Loucy (cell line): ENCODE data around the gene SUN2.

Source experiments
- H2AFZ ChIP-seq: fragments of 200-600 bp; sonication (generic); 2 replicates; pipeline ENCODE4 v1.6.0; 2016; ENCODE audit warnings: antibody characterized with exemption, mild to moderate bottlenecking, low read length, moderate library complexity
- H3F3A ChIP-seq: fragments of 200-600 bp; 2 replicates; pipeline ENCODE4 v1.6.0; 2016; ENCODE audit warnings: antibody characterized with exemption, low read depth, mild to moderate bottlenecking
- H3K27me3 ChIP-seq: fragments of 200-600 bp; sonication (generic); 2 replicates; pipeline ENCODE4 v1.6.1; 2014; ENCODE audit warnings: low read length, mild to moderate bottlenecking; ENCODE audit not compliant: insufficient read depth, poor library complexity, severe bottlenecking
- H3K36me3 ChIP-seq: fragments of 200-600 bp; sonication (generic); 2 replicates; pipeline ENCODE4 v1.6.1; 2016; ENCODE audit warnings: low read length; ENCODE audit not compliant: insufficient read depth
- H3K4me1 ChIP-seq: fragments of 200-600 bp; sonication (generic); 2 replicates; pipeline ENCODE4 v1.5.1; 2014; ENCODE audit warnings: low read length, mild to moderate bottlenecking; ENCODE audit not compliant: insufficient read depth, poor library complexity, severe bottlenecking
- H3K4me2 ChIP-seq: fragments of 200-600 bp; sonication (generic); 2 replicates; pipeline ENCODE4 v1.6.0; 2014; ENCODE audit warnings: antibody characterized with exemption, low read length, low read depth, mild to moderate bottlenecking; ENCODE audit not compliant: poor library complexity, severe bottlenecking
- H3K4me3 ChIP-seq: fragments of 200-600 bp; sonication (generic); 2 replicates; pipeline ENCODE4 v1.5.1; 2014; ENCODE audit warnings: low read length, mild to moderate bottlenecking, mixed read lengths; ENCODE audit not compliant: poor library complexity, severe bottlenecking
- H3K79me2 ChIP-seq: fragments of 200-600 bp; sonication (generic); 2 replicates; pipeline ENCODE4 v1.6.1; 2014; ENCODE audit warnings: low read length; ENCODE audit not compliant: insufficient read depth
- H3K9ac ChIP-seq: fragments of 200-600 bp; sonication (generic); 2 replicates; pipeline ENCODE4 v1.6.0; 2014; ENCODE audit warnings: mild to moderate bottlenecking, low read depth, low read length, moderate library complexity; ENCODE audit not compliant: poor library complexity, severe bottlenecking
- H3K9me2 ChIP-seq: fragments of 200-600 bp; sonication (generic); replicated peaks from 2 replicates; pipeline ENCODE4 v1.6.1; 2016; ENCODE audit warnings: low read depth, low read length, mixed read lengths
- H3K9me3 ChIP-seq: fragments of 200-600 bp; sonication (generic); 2 replicates; pipeline ENCODE4 v1.6.1; 2014; ENCODE audit warnings: mild to moderate bottlenecking, antibody characterized with exemption, low read length, low read depth; ENCODE audit not compliant: insufficient read depth
- H4K20me1 ChIP-seq: fragments of 200-600 bp; sonication (generic); 2 replicates; pipeline ENCODE4 v1.6.0; 2014; ENCODE audit warnings: antibody characterized with exemption, low read length, mild to moderate bottlenecking; ENCODE audit not compliant: insufficient read depth, poor library complexity, severe bottlenecking
- CTCF ChIP-seq: fragments of 200-600 bp; sonication (generic); conservative IDR thresholded peaks from 2 replicates; pipeline ENCODE4 v1.5.1; 2014; ENCODE audit warnings: mild to moderate bottlenecking, antibody characterized with exemption, low read length
- EZH2phosphoT487 ChIP-seq: fragments of 200-600 bp; IDR thresholded peaks from 2 replicates; pipeline ENCODE4 v1.6.1; 2018; ENCODE audit warnings: antibody characterized with exemption, mild to moderate bottlenecking, moderate library complexity, borderline replicate concordance

The SUN2 gene

GRCh38 chr22:38705235-38706100 lies 50.3 kb downstream of the SUN2 start, which contains the start of gene GTPBP1:
Gene GTPBP1 (plus strand): TSS chr22:38705944. CDS start chr22:38705956, 12 bp downstream.
- Histone ChIP-seq H3K4me2 (peak within 1 kb of the TSS; percentile 96), H3K4me1 (peaks cover 48% of the 10 kb centered on the region), H4K20me1 (peaks cover 43% of the 10 kb centered on the region), H2AFZ (peak within 1 kb of the TSS; percentile 65), H3K9ac (peak within 1 kb of the TSS; percentile 88), H3K79me2 (peaks cover 47% of the 10 kb centered on the region), H3K36me3 (no peaks in the 10 kb centered on the region), H3K9me3 (no peaks in the 10 kb centered on the region), H3K27me3 (no peaks in the 10 kb centered on the region), H3K9me2 (no peaks in the 10 kb centered on the region), H3K4me3 (peak within 1 kb of the TSS; percentile 89), H3F3A (0 out of 2 replicates have a peak, but pooled peaks cover 3% of the 10 kb centered on the region)
- TF ChIP-seq CTCF (no peak), EZH2phosphoT487 (no peak)

- peak overlapping the region; percentile 74 for H3K4me3 ChIP-seq
- H3K27me3 ChIP-seq: no peaks in the 10 kb centered on the region
- H3K4me1 ChIP-seq: peaks cover 47% of the 10 kb centered on the region
- peak overlapping the region; percentile 71 for H3K9ac ChIP-seq
- no peaks in the 10 kb centered on the region for H3K9me2 ChIP-seq
- no peaks in the 10 kb centered on the region for H3K9me3 ChIP-seq
- H2AFZ ChIP-seq: peak overlapping the region; percentile 65
- peaks cover 42% of the 10 kb centered on the region for H4K20me1 ChIP-seq
- peaks cover 47% of the 10 kb centered on the region for H3K79me2 ChIP-seq
- 0 out of 2 replicates have a peak, but pooled peaks cover 3% of the 10 kb centered on the region for H3F3A ChIP-seq
- H3K4me2 ChIP-seq: peak overlapping the region; percentile 89
- no peaks in the 10 kb centered on the region for H3K36me3 ChIP-seq
- TF ChIP-seq EZH2phosphoT487 (no peak), CTCF (no peak)
Observed at GRCh38 chr22:38704654-38705234, 51.1 kb downstream of the SUN2 start.

GRCh38 chr22:38700789-38701628 lies 54.8 kb downstream of the SUN2 start, which contains the start of gene JOSD1:
Gene JOSD1 (minus strand): TSS chr22:38700943. CDS start chr22:38699987, 956 bp downstream.
- no peak for TF ChIP-seq EZH2phosphoT487
- TF ChIP-seq CTCF: no peak
- H3K9me2 ChIP-seq: no peaks in the 10 kb centered on the region
- H2AFZ ChIP-seq: peak within 1 kb of the TSS; percentile 92
- no peaks in the 10 kb centered on the region for H3K36me3 ChIP-seq
- H3K79me2 ChIP-seq: peaks cover 47% of the 10 kb centered on the region
- H3F3A ChIP-seq: 0 out of 2 replicates have a peak, but pooled peaks cover 3% of the 10 kb centered on the region
- H3K4me3 ChIP-seq: peak within 1 kb of the TSS; percentile 94
- peaks cover 17% of the 10 kb centered on the region for H4K20me1 ChIP-seq
- H3K4me1 ChIP-seq: peaks cover 54% of the 10 kb centered on the region
- peak within 1 kb of the TSS; percentile 97 for H3K9ac ChIP-seq
- H3K9me3 ChIP-seq: no peaks in the 10 kb centered on the region
- peak within 1 kb of the TSS; percentile 99 for H3K4me2 ChIP-seq
- no peaks in the 10 kb centered on the region for H3K27me3 ChIP-seq
